B cell (primary cell): ENCODE measurements around the gene NOS1AP. TPM values are rescaled to one million over a fixed set of nuclear protein-coding genes. Genes with fewer than 3 reads are reported as not detected.
"Not testable (repeated sequence)": the region's sequence is repeated elsewhere in the genome, so short reads cannot be mapped to it uniquely, and the experiment has no call there.

Source experiments
- ATAC-seq: fragments of 200-7000 bp; cut with Tn5 transposase; one replicate; pipeline ENCODE4 v1.10.0; 2021; ENCODE audit warnings: low read depth, mild to moderate bottlenecking, moderate number of reproducible peaks, moderate library complexity
- CTCF ChIA-PET: fragments of 350-600 bp; sonication (Branson Sonifier 250); formaldehyde crosslinking; loops from one replicate; lab custom pipeline; 2021; ENCODE audit warnings: antibody characterized with exemption, inconsistent platforms; lab: Charles Lee
- POLR2A ChIA-PET: fragments of 350-600 bp; sonication (Branson Sonifier 250); formaldehyde crosslinking; loops from one replicate; lab custom pipeline; 2021; ENCODE audit warnings: antibody characterized with exemption; lab: Charles Lee
- DNase-seq: peaks from one replicate; pipeline ENCODE4 v3.0.0; 2013
- H2AFZ ChIP-seq: 2 replicates; pipeline ENCODE4 v1.6.1; 2012; ENCODE audit warnings: mild to moderate bottlenecking, low read depth, low read length; ENCODE audit not compliant: insufficient read depth, poor library complexity, severe bottlenecking
- H3K27ac ChIP-seq, 2 donors: 1 replicate in 1 of 2; 2 replicates in 1 of 2; pipeline ENCODE4 v1.5.1; 2012 to 2013; ENCODE audit warnings: low read length in 2 of 2, mild to moderate bottlenecking in 2 of 2, moderate library complexity in 1 of 2
- H3K27me3 ChIP-seq, 4 experiments: fragments of 200-600 bp in 1 of 4; sonication (generic) in 1 of 4; replicated peaks in 1 of 4; 1 replicate in 2 of 4; 2 replicates in 2 of 4; pipeline versions ENCODE4 v1.6.1 to v1.7.0; 2013 to 2016; ENCODE audit warnings: low read length in 3 of 4, mild to moderate bottlenecking in 2 of 4, mixed read lengths in 1 of 4, moderate library complexity in 1 of 4; ENCODE audit not compliant: insufficient read depth in 4 of 4, control insufficient read depth in 3 of 4; ENCODE audit errors: control extremely low read depth in 1 of 4
- H3K36me3 ChIP-seq, 2 experiments: replicated peaks in 1 of 2; 1 replicate in 1 of 2; 2 replicates in 1 of 2; pipeline versions ENCODE4 v1.6.1 to v1.7.1; 2013; ENCODE audit warnings: low read length in 1 of 2; ENCODE audit not compliant: insufficient read depth in 2 of 2, control insufficient read depth in 1 of 2; ENCODE audit errors: control extremely low read depth in 1 of 2, extremely low read depth in 1 of 2
- H3K4me1 ChIP-seq, 2 donors: fragments of 200-600 bp in 1 of 2; sonication (generic) in 1 of 2; 1 replicate in 1 of 2; 2 replicates in 1 of 2; pipeline versions ENCODE4 v1.5.1 to v1.6.1; 2013 to 2017; ENCODE audit warnings: low read length in 2 of 2; ENCODE audit not compliant: control insufficient read depth in 2 of 2, insufficient read depth in 2 of 2
- H3K4me2 ChIP-seq: replicated peaks from 2 replicates; pipeline ENCODE3; 2012; ENCODE audit warnings: mild to moderate bottlenecking, low read depth, low read length; ENCODE audit not compliant: poor library complexity, severe bottlenecking
- H3K4me3 ChIP-seq, 5 experiments: fragments of 200-600 bp in 1 of 5; sonication (generic) in 1 of 5; 1 replicate in 3 of 5; 2 replicates in 2 of 5; pipeline versions ENCODE4 v1.5.1 to v1.7.0; 2011 to 2016; ENCODE audit warnings: low read length in 4 of 5, mild to moderate bottlenecking in 4 of 5, low read depth in 2 of 5, control low read depth in 1 of 5, moderate library complexity in 1 of 5; ENCODE audit not compliant: insufficient read depth in 1 of 5; ENCODE audit errors: control extremely low read depth in 1 of 5, extremely low read depth in 1 of 5
- H3K79me2 ChIP-seq: fragments of 200-600 bp; sonication (generic); one replicate; pipeline ENCODE4 v1.6.0; 2016; ENCODE audit warnings: low read length; ENCODE audit not compliant: control insufficient read depth, insufficient read depth
- H3K9ac ChIP-seq: fragments of 200-600 bp; sonication (generic); 2 replicates; pipeline ENCODE4 v1.6.1; 2017; ENCODE audit warnings: mild to moderate bottlenecking, low read length, moderate library complexity
- H3K9me3 ChIP-seq, 3 donors: one replicate each; pipeline versions ENCODE4 v1.6.1 to v1.7.1; 2013; ENCODE audit warnings: low read length in 2 of 3; ENCODE audit not compliant: control insufficient read depth in 2 of 3, insufficient read depth in 1 of 3; ENCODE audit errors: control extremely low read depth in 1 of 3
- H4K20me1 ChIP-seq: 2 replicates; pipeline ENCODE4 v1.6.0; 2012; ENCODE audit warnings: mild to moderate bottlenecking, low read length; ENCODE audit not compliant: insufficient read depth, control insufficient read depth, poor library complexity, severe bottlenecking
- H3K27ac Mint-ChIP-seq: one replicate; pipeline ENCODE4 v1.8.0; 2021; ENCODE audit warnings: mixed read lengths
- H3K27me3 Mint-ChIP-seq: one replicate; pipeline ENCODE4 v1.8.0; 2021; ENCODE audit warnings: mixed read lengths
- H3K4me1 Mint-ChIP-seq: one replicate; pipeline ENCODE4 v1.8.0; 2021; ENCODE audit warnings: mixed read lengths
- H3K4me3 Mint-ChIP-seq: one replicate; pipeline ENCODE4 v1.8.0; 2021; ENCODE audit warnings: mixed read lengths
- H3K9me3 Mint-ChIP-seq: one replicate; pipeline ENCODE4 v1.8.0; 2022; ENCODE audit warnings: mixed read lengths; ENCODE audit not compliant: insufficient read depth
- WGBS: methylation state at CpG from one replicate; pipeline ENCODE4 v1.1.5; 2013; ENCODE audit warnings: missing lambda C conversion rate; ENCODE audit not compliant: insufficient coverage; 5-methylcytosine and 5-hydroxymethylcytosine counted together
- intact Hi-C: fragments of 100-400 bp; cut with micrococcal nuclease; formaldehyde crosslinking; loops from one replicate; pipeline ENCODE4 v1.10.0; 2022
- polyA plus RNA-seq: library from polyadenylated mRNA; depleted of rRNA; stranded (reverse); fragments of >200 nt; gene quantifications from 2 replicates; pipeline ENCODE4 v1.2.3, GENCODE V29; 2012
- small RNA-seq: library from RNA; depleted of rRNA; stranded (forward); fragments of <200 nt; gene quantifications from one replicate; pipeline ENCODE3, GENCODE V24; 2012; ENCODE audit warnings: low replicate concordance, low read depth; ENCODE audit not compliant: insufficient read length
- total RNA-seq, 2 donors: library from RNA; stranded (reverse); fragments of 120-200 nt in 1 of 2; gene quantifications; 1 replicate in 1 of 2; 2 replicates in 1 of 2; pipeline versions ENCODE4 v1.2.3 to v1.2.4, GENCODE V29; 2013 to 2022

The NOS1AP gene
- total and polyA plus RNA-seq, 2 donors (not counting 1 experiment from before 2014, with no cell fraction given), result 0.32 TPM; not detected in 1

- POLR2A ChIA-PET, H3K4me3 Mint-ChIP-seq, intact Hi-C loops, CTCF ChIA-PET, H3K4me2 ChIP-seq, H3K4me3 ChIP-seq, H3K79me2 ChIP-seq, H3K9me3 Mint-ChIP-seq, DNase-seq, H2AFZ ChIP-seq, ATAC-seq, H3K27me3 ChIP-seq, H3K27ac ChIP-seq, H4K20me1 ChIP-seq, H3K9me3 ChIP-seq, H3K36me3 ChIP-seq, H3K27ac Mint-ChIP-seq, H3K9ac ChIP-seq, H3K4me1 ChIP-seq: not testable (repeated sequence)
- peaks cover 30% of the 10 kb centered on the region for H3K27me3 Mint-ChIP-seq
- peaks cover 13% of the 10 kb centered on the region for H3K4me1 Mint-ChIP-seq
- WGBS, result 100% methylated on average over 2 of the region's 9 CpGs
These were observed 350.0 kb downstream of the NOS1AP start for GRCh38 chr1:162419450-162419931.

Small RNA genes lying within 50 kb of the gene (small RNA-seq; reads per million reads assigned to genes)
- not detected for gene MIR4654
- not detected for gene MIR556
- gene RNA5SP61, result not detected

Other genes with a start within 250 kb of the NOS1AP start
- gene OLFML2B, start 45.8 kb upstream of the NOS1AP start, total RNA-seq, result 0.12 TPM in 1 of 2 replicates, not detected in the other
- not detected in 2 replicates for gene OLFML2B, start 45.8 kb upstream of the NOS1AP start, polyA plus RNA-seq